Fibroblast of lung (primary cell): Measurements from ENCODE around the gene DLG2. TPM values are rescaled to one million over a fixed set of nuclear protein-coding genes. Genes with fewer than 3 reads are reported as not detected.
A peak's percentile ranks its signal among the peaks of the same experiment; 100 is the strongest.

Experiments used
- DNase-seq, 2 donors: peaks; one replicate each; pipeline versions ENCODE4 v3.0.0 to v3.0.0-alpha.2; 2010; ENCODE audit warnings: low read depth in 2 of 2
- H2AFZ ChIP-seq: 2 replicates; pipeline ENCODE4 v1.5.1; 2012; ENCODE audit warnings: low read length, control low read depth, inconsistent platforms
- H3K27ac ChIP-seq: 2 replicates; pipeline ENCODE4 v1.5.1; 2011; ENCODE audit warnings: low read length, control low read depth; ENCODE audit not compliant: insufficient read depth
- H3K27me3 ChIP-seq: 2 replicates; pipeline ENCODE4 v1.5.1; 2011; ENCODE audit warnings: mild to moderate bottlenecking, low read length; ENCODE audit not compliant: control insufficient read depth, insufficient read depth
- H3K36me3 ChIP-seq: 2 replicates; pipeline ENCODE4 v1.5.1; 2011; ENCODE audit warnings: low read length; ENCODE audit not compliant: control insufficient read depth, insufficient read depth
- H3K4me1 ChIP-seq: 2 replicates; pipeline ENCODE4 v1.5.1; 2011; ENCODE audit warnings: low read length; ENCODE audit not compliant: control insufficient read depth, insufficient read depth; ENCODE audit errors: extremely low read depth
- H3K4me2 ChIP-seq: 2 replicates; pipeline ENCODE4 v1.5.1; 2011; ENCODE audit warnings: low read length, control low read depth; ENCODE audit not compliant: insufficient read depth; ENCODE audit errors: extremely low read depth
- H3K4me3 ChIP-seq, 4 experiments: fragments of 200-600 bp in 1 of 4; sonication (generic) in 1 of 4; replicated peaks in 1 of 4; 2 replicates each; pipeline ENCODE4 v1.5.1; 2011 to 2016; ENCODE audit warnings: low read length in 4 of 4, low read depth in 3 of 4, mild to moderate bottlenecking in 3 of 4, control low read depth in 2 of 4, inconsistent platforms in 1 of 4, mixed read lengths in 1 of 4; ENCODE audit not compliant: insufficient read depth in 1 of 4; ENCODE audit errors: control extremely low read depth in 1 of 4
- H3K79me2 ChIP-seq: 2 replicates; pipeline ENCODE4 v1.5.1; 2012; ENCODE audit warnings: mild to moderate bottlenecking, low read length, inconsistent platforms; ENCODE audit not compliant: control insufficient read depth, insufficient read depth
- H3K9ac ChIP-seq: 2 replicates; pipeline ENCODE4 v1.5.1; 2011; ENCODE audit warnings: mild to moderate bottlenecking, low read length, control low read depth; ENCODE audit not compliant: insufficient read depth
- H3K9me3 ChIP-seq: 2 replicates; pipeline ENCODE4 v1.5.1; 2012; ENCODE audit warnings: low read depth, low read length; ENCODE audit not compliant: control insufficient read depth, insufficient read depth
- H4K20me1 ChIP-seq: 2 replicates; pipeline ENCODE4 v1.5.1; 2011; ENCODE audit warnings: low read length; ENCODE audit not compliant: control insufficient read depth, insufficient read depth; ENCODE audit errors: extremely low read depth
- CTCF ChIP-seq, 2 donors: IDR thresholded peaks in 1 of 2; conservative IDR thresholded peaks in 1 of 2; 1 replicate in 1 of 2; 2 replicates in 1 of 2; pipeline ENCODE4 v1.5.1; 2011 to 2012; ENCODE audit warnings: low read length in 2 of 2, control low read depth in 1 of 2, inconsistent platforms in 1 of 2, low read depth in 1 of 2, mild to moderate bottlenecking in 1 of 2
- EZH2 ChIP-seq: IDR thresholded peaks from 2 replicates; pipeline ENCODE4 v1.5.1; 2012; ENCODE audit warnings: low read length, control low read depth, mild to moderate bottlenecking; ENCODE audit errors: missing control alignments
- polyA plus RNA-seq, 2 donors: library from polyadenylated mRNA; depleted of rRNA in 1 of 2; stranded (reverse) in 1 of 2; unstranded in 1 of 2; fragments of >200 nt; gene quantifications; 2 replicates each; pipeline ENCODE4 v1.2.1, GENCODE V29; 2011 to 2012; ENCODE audit warnings: missing spikeins in 1 of 2
- total RNA-seq: library from RNA; depleted of rRNA; stranded (reverse); fragments of >200 nt; gene quantifications from 2 replicates; pipeline ENCODE4 v1.2.1, GENCODE V29; 2014

DLG2 gene
- total and polyA plus RNA-seq, 2 donors (not counting 1 experiment from before 2014, with no cell fraction given): 0.77 to 2.3 TPM

- H3K9me3 ChIP-seq: no peaks in the 10 kb centered on the region
- TF ChIP-seq CTCF (conservative IDR thresholded peaks at IDR 0.05 in 1 of 2, IDR thresholded peaks at IDR 0.05 in 1 of 2; ENCODE audit: low read depth in 1 of 2, low read length in 2 of 2) (no peak), EZH2 (no peak)
- no peak overlapping the region for H3K4me2 ChIP-seq
- H3K27me3 ChIP-seq: no peaks in the 10 kb centered on the region
- DNase-seq: no peak
- no peak overlapping the region for H3K9ac ChIP-seq
- H3K79me2 ChIP-seq: no peaks in the 10 kb centered on the region
- H3K4me1 ChIP-seq: no peaks in the 10 kb centered on the region
- no peak overlapping the region for H3K4me3 ChIP-seq
- no peaks in the 10 kb centered on the region for H4K20me1 ChIP-seq
- H2AFZ ChIP-seq: no peak overlapping the region
- H3K27ac ChIP-seq: no peak overlapping the region
- H3K36me3 ChIP-seq: no peaks in the 10 kb centered on the region
Measured at GRCh38 chr11:84232511-84232910, 1394.6 kb downstream of the DLG2 start.

GRCh38 chr11:84230402-84230801 is 1396.7 kb downstream of the DLG2 start:
- DNase-seq: no peak
- Histone ChIP-seq H3K79me2 (no peaks in the 10 kb centered on the region), H3K4me2 (no peak overlapping the region), H3K27me3 (no peaks in the 10 kb centered on the region), H2AFZ (no peak overlapping the region), H3K4me3 (no peak overlapping the region), H3K9ac (no peak overlapping the region), H3K27ac (no peak overlapping the region), H4K20me1 (no peaks in the 10 kb centered on the region), H3K9me3 (no peaks in the 10 kb centered on the region), H3K4me1 (no peaks in the 10 kb centered on the region), H3K36me3 (no peaks in the 10 kb centered on the region)
- TF ChIP-seq CTCF (conservative IDR thresholded peaks at IDR 0.05 in 1 of 2, IDR thresholded peaks at IDR 0.05 in 1 of 2; ENCODE audit: low read depth in 1 of 2, low read length in 2 of 2) (no peak), EZH2 (no peak)

GRCh38 chr11:84227970-84228665 is 1399.0 kb downstream of the DLG2 start:
- Histone ChIP-seq H4K20me1 (no peaks in the 10 kb centered on the region), H3K4me2 (no peak overlapping the region), H3K9ac (no peak overlapping the region), H2AFZ (no peak overlapping the region), H3K27me3 (no peaks in the 10 kb centered on the region), H3K9me3 (no peaks in the 10 kb centered on the region), H3K4me1 (no peaks in the 10 kb centered on the region), H3K36me3 (no peaks in the 10 kb centered on the region), H3K27ac (no peak overlapping the region), H3K79me2 (no peaks in the 10 kb centered on the region), H3K4me3 (no peak overlapping the region)
- TF ChIP-seq CTCF (conservative IDR thresholded peaks at IDR 0.05 in 1 of 2, IDR thresholded peaks at IDR 0.05 in 1 of 2; ENCODE audit: low read depth in 1 of 2, low read length in 2 of 2): no peak
- no peak for TF ChIP-seq EZH2
- peak in 1 of 2 donors; percentile 3 for DNase-seq
